Hematopoietic multipotent progenitor cell treated with erythropoietin and hydrocortisone succinate and interleukin-3 and kit ligand, for 6 days (in vitro differentiated cells): ENCODE measurements around the gene ADAMTS12.

ENCODE experiments used
- DNase-seq: peaks from one replicate; pipeline ENCODE4 v3.0.0-alpha.2; 2015

Gene ADAMTS12

DNA sequence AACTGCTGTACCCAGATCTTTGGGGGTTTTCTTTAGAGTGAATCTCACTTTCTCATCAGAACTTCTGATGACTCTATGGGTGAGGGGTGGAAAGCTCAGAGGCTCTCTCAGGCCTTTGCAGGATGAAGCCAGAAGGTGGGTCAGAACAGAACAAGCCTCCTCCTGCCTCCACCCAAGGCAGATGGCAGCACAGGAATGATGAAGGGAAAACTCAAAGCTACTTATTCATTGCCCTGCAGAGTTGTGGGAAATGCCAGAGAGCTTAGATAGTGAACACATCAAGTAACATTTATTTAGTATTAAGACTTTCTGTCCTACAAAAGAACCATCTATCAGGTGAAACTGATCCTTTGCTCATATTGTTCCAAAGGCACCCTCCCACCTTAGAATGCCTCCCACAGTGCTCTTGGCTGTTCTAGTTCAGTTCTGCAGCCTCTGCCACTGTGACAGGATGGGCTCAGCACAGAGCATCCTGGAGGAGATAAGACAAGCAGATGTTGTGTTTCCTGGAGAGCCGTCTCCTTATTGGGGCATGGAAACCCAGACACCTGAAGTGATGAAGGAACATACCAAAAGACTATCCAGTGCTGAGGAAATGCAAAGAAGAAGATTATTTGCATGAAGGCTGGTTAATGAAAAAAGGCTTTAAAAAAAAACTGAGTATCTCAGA is 146.6 kb downstream of the ADAMTS12 start:
- DNase-seq = no peak

DNA sequence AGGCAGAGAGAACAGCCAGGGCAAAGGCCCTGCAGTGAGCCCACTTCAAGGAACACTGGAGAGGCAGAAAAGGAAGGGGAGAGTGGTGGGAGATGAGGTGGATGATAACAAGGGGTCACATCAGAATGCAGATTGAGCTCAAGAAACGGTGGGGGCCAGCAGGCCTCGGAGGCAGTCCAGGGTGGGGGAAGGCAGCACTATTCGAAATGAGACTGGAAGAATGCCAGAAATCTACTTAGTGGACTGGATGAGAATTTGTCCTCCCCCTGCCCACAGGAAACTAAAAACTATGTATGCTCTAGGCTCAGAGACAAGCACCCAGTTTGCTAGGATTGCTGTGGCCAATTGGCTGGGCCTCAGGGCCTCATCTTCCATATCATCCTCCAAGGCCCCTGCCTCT is 148.7 kb downstream of the ADAMTS12 start:
- no peak for DNase-seq

DNA sequence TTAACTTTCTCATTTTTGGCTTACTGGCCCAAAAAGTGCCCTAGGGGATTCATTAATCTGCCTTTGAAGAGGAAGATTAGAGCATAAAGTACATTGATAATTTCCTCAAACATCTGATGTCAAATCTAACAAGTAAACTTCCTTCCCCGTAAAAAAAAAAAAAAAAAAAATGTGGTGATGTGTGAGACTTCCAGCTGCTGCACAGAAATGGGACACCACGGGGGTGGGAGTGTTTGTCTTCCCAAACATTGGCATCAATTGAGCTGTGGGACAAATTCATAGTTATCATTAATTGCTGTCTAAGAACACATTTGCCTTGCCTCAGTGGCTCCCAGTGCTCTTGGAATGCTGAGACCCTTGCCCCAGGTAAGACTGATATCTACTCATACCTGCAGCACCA is 149.6 kb downstream of the ADAMTS12 start:
- no peak for DNase-seq

GRCh38 chr5:33738967-33739366 is 152.8 kb downstream of the ADAMTS12 start:
- no peak for DNase-seq

GRCh38 chr5:33738097-33738496 is 153.7 kb downstream of the ADAMTS12 start:
- no peak for DNase-seq

GRCh38 chr5:33737697-33738096 is 154.1 kb downstream of the ADAMTS12 start:
- no peak for DNase-seq

DNA sequence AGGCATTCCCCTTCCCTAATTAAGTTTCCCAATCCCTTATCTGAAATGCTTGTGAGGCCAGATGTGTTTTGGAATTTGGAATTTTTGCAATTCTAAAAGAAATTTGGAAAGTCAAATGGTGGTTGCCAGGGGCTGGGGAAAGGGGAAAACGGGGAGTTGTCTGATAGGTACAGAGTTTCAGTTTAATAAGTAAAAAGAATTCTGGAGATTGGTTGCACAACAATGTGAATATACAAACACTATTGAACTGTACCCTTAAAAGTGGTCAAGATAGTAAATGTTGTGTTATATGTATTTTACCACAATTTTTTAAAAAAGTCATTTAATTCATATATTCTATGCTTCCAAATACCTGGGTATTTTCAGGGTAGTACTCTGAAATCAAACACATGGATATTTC is 154.5 kb downstream of the ADAMTS12 start:
- no peak for DNase-seq

DNA sequence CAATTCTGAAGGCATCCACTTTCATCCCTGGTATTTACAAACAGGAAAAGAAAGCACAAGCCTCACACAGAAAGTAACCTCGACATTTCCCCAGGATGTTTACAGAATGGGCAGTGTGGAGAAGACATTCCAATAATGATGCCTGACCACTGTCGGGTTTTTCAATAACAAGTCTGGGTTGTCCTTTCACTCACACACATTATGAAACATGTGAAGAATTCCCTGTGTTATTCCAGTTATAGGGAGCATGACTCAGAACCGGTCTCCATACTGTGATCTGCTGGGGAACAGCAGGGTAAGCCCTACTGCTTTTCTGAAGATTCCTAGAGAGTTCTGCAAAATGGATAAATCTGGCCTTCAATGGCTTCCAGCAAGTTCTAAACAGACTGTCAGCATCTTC is 155.3 kb downstream of the ADAMTS12 start:
- no peak for DNase-seq

GRCh38 chr5:33735072-33735471 is 156.7 kb downstream of the ADAMTS12 start:
- no peak for DNase-seq

- no peak for DNase-seq
Observed at GRCh38 chr5:33734537-33734936, 157.3 kb downstream of the ADAMTS12 start.

DNA sequence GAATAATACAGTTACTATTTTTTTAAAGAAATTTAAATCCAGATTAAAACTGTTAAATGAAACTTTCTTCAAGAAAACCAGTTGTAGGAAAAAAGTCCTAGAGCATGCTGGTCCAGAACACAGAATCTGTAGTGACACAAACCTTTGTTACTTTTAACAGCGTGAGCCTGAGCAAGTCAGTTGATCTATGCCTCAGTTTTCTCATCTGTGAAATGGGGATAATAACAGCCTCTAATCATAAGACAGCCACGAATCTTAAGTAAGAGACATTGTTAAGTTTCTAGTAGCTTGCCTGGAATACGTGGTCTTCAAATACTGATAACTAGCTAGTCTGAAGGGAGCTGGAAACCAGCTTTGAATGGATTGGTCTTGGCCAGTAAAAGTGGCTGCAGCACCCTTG is 158.6 kb downstream of the ADAMTS12 start:
- DNase-seq = no peak

- no peak for DNase-seq
Observed at GRCh38 chr5:33726422-33727165, 165.2 kb downstream of the ADAMTS12 start.

GRCh38 chr5:33725806-33726205 is 166.0 kb downstream of the ADAMTS12 start:
- no peak for DNase-seq

DNA sequence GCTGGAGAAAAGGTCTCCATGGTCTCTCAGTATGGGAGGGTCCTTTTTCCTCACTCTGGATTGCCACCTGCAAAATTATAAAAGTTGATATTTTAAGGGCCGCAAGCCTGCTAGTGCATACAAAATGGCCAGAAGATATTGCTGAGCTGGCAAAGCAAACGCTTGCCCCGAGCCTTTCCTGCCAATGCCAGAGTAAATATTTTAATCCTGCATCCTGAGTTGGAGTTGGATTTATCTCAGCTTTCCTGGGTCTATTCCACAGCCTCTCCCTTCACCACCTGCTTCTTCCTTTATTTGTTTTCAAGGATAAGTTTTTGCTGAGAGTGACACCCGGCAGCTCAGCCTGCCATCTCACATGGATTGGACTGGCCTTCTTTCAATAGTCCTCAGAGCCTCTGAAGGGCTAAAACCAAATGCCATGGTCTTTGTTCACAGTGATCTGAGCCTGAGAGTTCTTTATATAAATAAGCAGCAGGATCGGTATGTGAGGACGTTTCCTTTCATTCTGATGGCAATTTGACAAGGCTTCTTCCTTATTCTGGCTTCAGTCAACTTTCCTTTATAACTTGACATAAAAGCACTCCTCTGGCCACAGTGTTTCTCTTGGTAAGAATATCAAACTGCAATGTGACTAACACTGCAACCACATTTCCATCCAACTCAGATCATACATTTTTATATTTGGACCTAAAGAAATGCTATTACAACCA is 170.1 kb downstream of the ADAMTS12 start:
- DNase-seq = no peak

DNA sequence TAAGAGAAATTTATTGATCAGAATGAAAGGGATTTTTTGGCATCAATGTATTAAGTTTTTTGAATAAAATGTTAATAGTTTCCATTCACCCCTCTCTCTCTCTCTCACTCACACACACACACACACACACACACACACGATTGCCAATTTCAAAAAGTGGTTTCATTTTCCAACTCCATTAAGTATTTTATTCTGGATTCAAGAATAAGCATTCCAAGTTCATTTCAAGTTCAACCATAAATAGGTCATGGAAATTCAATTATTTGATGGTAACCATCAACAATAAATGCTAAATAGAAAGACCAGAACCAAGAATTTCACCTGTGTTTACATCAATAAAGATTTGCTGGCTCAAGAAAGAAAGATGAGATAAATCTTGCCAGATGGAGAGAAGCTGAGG is 171.6 kb downstream of the ADAMTS12 start:
- no peak for DNase-seq

DNA sequence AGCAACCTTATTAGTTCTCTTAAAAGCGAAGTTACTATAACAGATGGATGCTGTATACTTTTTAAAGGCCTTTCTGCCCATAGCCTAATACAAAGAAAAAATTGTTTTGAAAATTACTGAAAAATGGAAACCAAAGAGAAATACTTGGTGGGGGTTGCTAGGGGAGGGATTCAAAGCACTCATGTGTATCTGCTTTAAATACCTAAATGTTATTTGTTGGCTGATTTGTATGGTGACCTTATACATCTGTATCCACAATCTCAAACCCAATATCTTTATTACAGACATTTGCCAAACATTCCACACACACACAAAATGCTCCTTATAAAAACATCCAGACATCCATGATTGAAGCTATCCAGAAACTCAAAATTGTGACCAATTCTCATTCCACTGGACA is 172.0 kb downstream of the ADAMTS12 start:
- no peak for DNase-seq

- DNase-seq = no peak
Observed at GRCh38 chr5:33715661-33716060, 176.1 kb downstream of the ADAMTS12 start.

GRCh38 chr5:33713136-33713765 is 178.5 kb downstream of the ADAMTS12 start:
- peak; percentile 28 for DNase-seq

DNA sequence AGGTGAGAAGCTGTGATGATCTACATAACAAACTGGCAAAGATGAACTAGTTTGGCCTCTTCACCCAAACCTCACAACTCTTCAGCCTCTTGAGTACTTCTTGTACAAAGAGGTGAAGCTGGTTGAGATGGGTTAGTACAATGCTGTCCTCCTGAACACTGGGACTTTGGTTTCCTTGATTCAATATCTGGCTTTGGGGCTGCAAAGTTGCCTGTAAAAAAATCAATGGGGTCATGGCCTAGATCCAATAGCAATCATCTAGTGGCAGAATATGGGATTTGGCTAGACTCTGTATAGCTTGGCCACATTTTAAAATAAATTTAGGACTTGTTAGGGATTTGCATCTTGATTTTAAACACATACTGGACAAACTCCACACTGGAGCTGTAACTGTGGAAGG is 179.1 kb downstream of the ADAMTS12 start:
- DNase-seq = no peak

GRCh38 chr5:33711094-33711679 is 180.6 kb downstream of the ADAMTS12 start:
- DNase-seq = no peak

- no peak for DNase-seq
Observed at GRCh38 chr5:33702867-33703266, 188.9 kb downstream of the ADAMTS12 start.

DNA sequence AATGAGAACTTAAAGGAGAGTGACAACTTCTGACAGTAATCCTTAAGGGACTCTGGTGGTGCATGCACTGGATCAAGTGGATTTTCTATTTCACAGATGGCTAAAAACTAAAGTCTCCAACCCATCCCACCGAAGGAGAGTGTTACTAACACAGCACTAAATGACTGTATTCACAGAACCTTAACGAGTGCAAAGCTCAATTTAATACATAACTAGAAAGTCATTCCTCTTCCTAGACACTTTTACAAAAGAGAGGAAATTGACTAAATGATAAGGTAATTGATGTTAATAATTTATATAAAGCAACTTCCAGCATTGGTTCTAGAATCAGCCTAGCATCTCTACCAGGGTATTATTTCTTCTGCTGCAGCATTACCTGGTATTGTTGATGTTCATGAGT is 189.8 kb downstream of the ADAMTS12 start:
- no peak for DNase-seq

GRCh38 chr5:33701251-33701650 is 190.5 kb downstream of the ADAMTS12 start:
- no peak for DNase-seq
